Stimulated activated CD4-positive, alpha-beta T cell treated with anti-CD3 and anti-CD28 coated beads, Interleukin-1b, Interleukin-23, amount 100 ng/mL, for 48 hours (primary cell): ENCODE measurements around the gene RNF31.
A peak's percentile ranks its signal among the peaks of the same experiment; 100 is the strongest.

Source experiments
- DNase-seq: peaks from one replicate; pipeline ENCODE4 v3.0.0-alpha.2; 2020

The RNF31 gene

GRCh38 chr14:24160850-24161804, 13.8 kb downstream of the RNF31 start, which contains the start of gene IRF9:
Gene IRF9, plus strand, starts transcription at chr14:24161265. Its CDS starts 880 bp downstream, at chr14:24162145.
- DNase-seq = peak; percentile 97

GRCh38 chr14:24162093-24162492, 14.8 kb downstream of the RNF31 start:
- peak; percentile 37 for DNase-seq

- DNase-seq = no peak
Measured at GRCh38 chr14:24164518-24164991, 17.3 kb downstream of the RNF31 start.

- DNase-seq = no peak
Measured at GRCh38 chr14:24165785-24166184, 18.5 kb downstream of the RNF31 start.

GRCh38 chr14:24167469-24168114, 20.3 kb downstream of the RNF31 start:
- DNase-seq = no peak

- peak; percentile 80 for DNase-seq
Measured at GRCh38 chr14:24171422-24172260, 24.3 kb downstream of the RNF31 start, which contains the start of gene REC8. Gene REC8, plus strand, starts transcription at chr14:24172080. Its CDS starts 473 bp downstream, at chr14:24172553.

- no peak for DNase-seq
Measured at GRCh38 chr14:24172261-24172860, 25.1 kb downstream of the RNF31 start.

- DNase-seq = no peak
Measured at GRCh38 chr14:24172871-24173281, 25.6 kb downstream of the RNF31 start.

GRCh38 chr14:24176599-24176998, 29.3 kb downstream of the RNF31 start:
- DNase-seq = no peak

GRCh38 chr14:24177041-24177825, 29.9 kb downstream of the RNF31 start:
- no peak for DNase-seq

- DNase-seq = no peak
Measured at GRCh38 chr14:24177891-24178290, 30.6 kb downstream of the RNF31 start.

GRCh38 chr14:24178399-24179178, 31.3 kb downstream of the RNF31 start:
- no peak for DNase-seq

GRCh38 chr14:24179294-24179960, 32.1 kb downstream of the RNF31 start:
- DNase-seq = no peak

- no peak for DNase-seq
Measured at GRCh38 chr14:24179961-24180796, 32.9 kb downstream of the RNF31 start.

GRCh38 chr14:24181371-24182077, 34.2 kb downstream of the RNF31 start:
- DNase-seq = no peak

GRCh38 chr14:24182110-24182882, 35.0 kb downstream of the RNF31 start:
- DNase-seq = no peak

- no peak for DNase-seq
Measured at GRCh38 chr14:24183014-24183481, 35.8 kb downstream of the RNF31 start.
